AG10803 (cell line): ENCODE data around the gene DYNC2I2.
A peak's percentile ranks its signal among the peaks of the same experiment; 100 is the strongest.
"Not testable (repeated sequence)": the region's sequence is repeated elsewhere in the genome, so short reads cannot be mapped to it uniquely, and the experiment has no call there.

Experiments
- DNase-seq: peaks from one replicate; pipeline ENCODE4 v3.0.0; 2010; ENCODE audit warnings: low read depth
- H3K4me3 ChIP-seq: 2 replicates; pipeline ENCODE4 v1.5.1; 2011; ENCODE audit warnings: mild to moderate bottlenecking, low read length, control low read depth
- TF ChIP-seq, protein P1 (sequence below): conservative IDR thresholded peaks from 2 replicates; pipeline ENCODE4 v1.5.1; 2011; ENCODE audit warnings: mild to moderate bottlenecking, low read length, control low read depth, inconsistent platforms

Gene DYNC2I2

GRCh38 chr9:128702445-128702948, 45.9 kb upstream of the DYNC2I2 start, which contains the start of gene PKN3:
Gene PKN3, plus strand, starts transcription at chr9:128702503. Its CDS starts 413 bp downstream, at chr9:128702916.
- peak; percentile 69 for DNase-seq
- TF ChIP-seq, protein P1, sequence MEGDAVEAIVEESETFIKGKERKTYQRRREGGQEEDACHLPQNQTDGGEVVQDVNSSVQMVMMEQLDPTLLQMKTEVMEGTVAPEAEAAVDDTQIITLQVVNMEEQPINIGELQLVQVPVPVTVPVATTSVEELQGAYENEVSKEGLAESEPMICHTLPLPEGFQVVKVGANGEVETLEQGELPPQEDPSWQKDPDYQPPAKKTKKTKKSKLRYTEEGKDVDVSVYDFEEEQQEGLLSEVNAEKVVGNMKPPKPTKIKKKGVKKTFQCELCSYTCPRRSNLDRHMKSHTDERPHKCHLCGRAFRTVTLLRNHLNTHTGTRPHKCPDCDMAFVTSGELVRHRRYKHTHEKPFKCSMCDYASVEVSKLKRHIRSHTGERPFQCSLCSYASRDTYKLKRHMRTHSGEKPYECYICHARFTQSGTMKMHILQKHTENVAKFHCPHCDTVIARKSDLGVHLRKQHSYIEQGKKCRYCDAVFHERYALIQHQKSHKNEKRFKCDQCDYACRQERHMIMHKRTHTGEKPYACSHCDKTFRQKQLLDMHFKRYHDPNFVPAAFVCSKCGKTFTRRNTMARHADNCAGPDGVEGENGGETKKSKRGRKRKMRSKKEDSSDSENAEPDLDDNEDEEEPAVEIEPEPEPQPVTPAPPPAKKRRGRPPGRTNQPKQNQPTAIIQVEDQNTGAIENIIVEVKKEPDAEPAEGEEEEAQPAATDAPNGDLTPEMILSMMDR = peak; percentile 66
- H3K4me3 ChIP-seq = peak within 1 kb of the TSS; percentile 65

DNA sequence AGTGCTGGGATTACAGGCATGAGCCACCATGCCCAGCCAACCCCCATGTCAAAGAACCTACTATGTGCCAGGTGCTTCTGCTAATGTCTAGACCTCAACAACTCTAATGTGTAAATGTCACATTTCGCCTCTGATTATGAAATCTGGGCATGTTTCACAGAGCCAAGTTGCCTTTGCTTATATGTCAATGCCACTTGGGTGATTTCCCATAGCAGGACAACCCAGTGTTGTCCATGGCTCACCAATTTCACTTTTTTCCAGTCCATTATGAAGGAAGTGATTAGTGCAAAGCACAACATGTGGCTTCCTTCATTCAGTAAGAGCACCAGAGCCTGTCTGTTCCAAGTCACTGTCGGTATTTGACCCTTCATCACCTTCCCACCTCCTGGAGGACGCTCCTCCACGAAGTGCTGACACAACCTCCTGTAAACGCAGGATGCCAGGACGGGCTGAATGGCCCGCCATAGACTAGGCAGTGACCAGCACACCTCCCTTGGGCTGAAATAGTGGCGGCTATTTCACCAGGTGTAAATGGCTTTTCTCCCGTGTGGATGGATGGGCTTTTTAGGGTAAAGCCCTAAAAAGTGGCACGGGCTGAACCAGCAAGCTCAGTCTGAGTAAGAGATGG, 44.7 kb upstream of the DYNC2I2 start:
- no peak overlapping the region for H3K4me3 ChIP-seq
- TF ChIP-seq, protein P1 = no peak
- DNase-seq = no peak

DNA sequence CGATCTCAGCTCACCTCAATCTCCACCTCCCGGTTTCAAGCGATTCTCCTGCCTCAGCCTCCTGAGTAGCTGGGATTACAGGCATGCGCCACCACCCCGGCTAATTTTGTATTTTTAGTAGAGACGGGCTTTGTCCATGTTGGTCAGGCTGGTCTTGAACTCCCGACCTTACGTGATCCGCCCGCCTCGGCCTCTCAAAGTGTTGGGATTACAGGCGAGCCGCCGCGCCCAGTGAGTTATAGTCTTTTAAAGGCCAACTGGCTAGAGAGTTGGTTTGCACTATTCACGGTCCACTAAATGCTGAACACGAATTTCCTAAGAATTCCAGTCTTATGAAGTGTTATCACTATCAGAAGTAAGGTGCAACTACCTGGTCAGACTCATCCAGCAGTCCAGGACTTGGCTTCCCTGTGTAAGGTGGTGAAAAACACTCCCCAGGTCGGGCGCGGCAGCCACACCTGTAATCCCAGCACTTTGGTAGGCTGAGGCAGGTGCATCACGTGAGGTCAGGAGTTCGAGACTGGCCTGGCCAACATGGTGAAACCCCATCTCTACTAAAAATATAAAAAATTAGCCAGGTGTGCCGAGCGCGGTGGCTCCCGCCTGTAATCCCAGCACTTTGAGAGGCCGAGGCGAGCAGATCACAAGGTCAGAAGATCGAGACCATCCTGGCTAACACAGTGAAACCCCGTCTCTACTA, 42.6 kb upstream of the DYNC2I2 start:
- DNase-seq, H3K4me3 ChIP-seq: not testable (repeated sequence)

- no peak overlapping the region for H3K4me3 ChIP-seq
- no peak for DNase-seq
- TF ChIP-seq, protein P1 = no peak
Observed at GRCh38 chr9:128696923-128697707, 40.5 kb upstream of the DYNC2I2 start.

- H3K4me3 ChIP-seq = no peak overlapping the region
- TF ChIP-seq, protein P1 = no peak
- no peak for DNase-seq
Observed at GRCh38 chr9:128694344-128694743, 37.7 kb upstream of the DYNC2I2 start.

GRCh38 chr9:128693738-128694137, 37.1 kb upstream of the DYNC2I2 start:
- DNase-seq, H3K4me3 ChIP-seq: not testable (repeated sequence)

GRCh38 chr9:128690684-128691034, 34.0 kb upstream of the DYNC2I2 start:
- TF ChIP-seq, protein P1 = no peak
- H3K4me3 ChIP-seq = peak overlapping the region; percentile 62
- DNase-seq = no peak
